OCI-LY3 (cell line): ENCODE measurements around the gene SBK3.

Experiments
- H2AFZ ChIP-seq: fragments of 200-600, 300-600 bp; shearing (Covaris generic); 2 replicates; pipeline ENCODE4 v1.6.0; 2014; ENCODE audit warnings: antibody characterized with exemption, low read depth, low read length
- H3K27ac ChIP-seq: fragments of 200-600, 300-600 bp; sonication (generic); 2 replicates; pipeline ENCODE4 v1.5.1; 2014; ENCODE audit warnings: mild to moderate bottlenecking, low read length, moderate library complexity, mixed read lengths
- H3K27me3 ChIP-seq: fragments of 200-600, 300-600 bp; sonication (generic); 2 replicates; pipeline ENCODE4 v1.6.1; 2014; ENCODE audit warnings: low read depth, low read length, mixed read lengths
- H3K36me3 ChIP-seq: fragments of 200-600, 300-600 bp; sonication (generic); replicated peaks from 2 replicates; pipeline ENCODE3; 2014; ENCODE audit warnings: low read depth, low read length, mixed read lengths
- H3K4me1 ChIP-seq: fragments of 300-600, 200-600 bp; sonication (generic); 2 replicates; pipeline ENCODE4 v1.6.1; 2014; ENCODE audit warnings: low read length, mixed read lengths
- H3K4me2 ChIP-seq: fragments of 200-600, 300-600 bp; sonication (generic); 2 replicates; pipeline ENCODE4 v1.6.1; 2014; ENCODE audit warnings: low read length, mixed read lengths
- H3K4me3 ChIP-seq: fragments of 300-600, 200-600 bp; sonication (generic); 2 replicates; pipeline ENCODE4 v1.5.1; 2014; ENCODE audit warnings: antibody characterized with exemption, mild to moderate bottlenecking, low read length, moderate library complexity
- H3K79me2 ChIP-seq: fragments of 300-600, 200-600 bp; shearing (Covaris generic); 2 replicates; pipeline ENCODE4 v1.6.1; 2014; ENCODE audit warnings: mild to moderate bottlenecking, low read length, mixed read lengths
- H3K9ac ChIP-seq: fragments of 300-600, 200-600 bp; shearing (Covaris generic); 2 replicates; pipeline ENCODE4 v1.6.0; 2014; ENCODE audit warnings: mild to moderate bottlenecking, low read length, moderate library complexity
- H3K9me3 ChIP-seq: fragments of 200-600, 300-600 bp; shearing (Covaris generic); 2 replicates; pipeline ENCODE4 v1.6.1; 2014; ENCODE audit warnings: low read length, mixed read lengths; ENCODE audit not compliant: insufficient read depth
- H4K20me1 ChIP-seq: fragments of 200-600, 300-600 bp; sonication (generic); 2 replicates; pipeline ENCODE4 v1.6.1; 2016; ENCODE audit warnings: low read length, mixed read lengths; ENCODE audit not compliant: insufficient read depth
- CTCF ChIP-seq: fragments of 200-600, 300-600 bp; sonication (generic); IDR thresholded peaks from 2 replicates; pipeline ENCODE4 v1.5.1; 2014; ENCODE audit warnings: antibody characterized with exemption, low read length, low read depth
- EZH2phosphoT487 ChIP-seq: fragments of 200-600 bp; shearing (Covaris generic); IDR thresholded peaks from 2 replicates; pipeline ENCODE4 v1.6.1; 2018; ENCODE audit warnings: antibody characterized with exemption, mixed run types, low read depth

SBK3 gene

GRCh38 chr19:55495646-55496349, 49.5 kb downstream of the SBK3 start:
- no peaks in the 10 kb centered on the region for H4K20me1 ChIP-seq
- H3K9ac ChIP-seq, result no peak overlapping the region
- H2AFZ ChIP-seq, result no peak overlapping the region
- no peaks in the 10 kb centered on the region for H3K27me3 ChIP-seq
- H3K36me3 ChIP-seq, result no peaks in the 10 kb centered on the region
- no peak overlapping the region for H3K27ac ChIP-seq
- TF ChIP-seq CTCF (no peak), EZH2phosphoT487 (no peak)
- no peaks in the 10 kb centered on the region for H3K9me3 ChIP-seq
- no peaks in the 10 kb centered on the region for H3K4me1 ChIP-seq
- H3K4me2 ChIP-seq, result no peak overlapping the region
- no peak overlapping the region for H3K4me3 ChIP-seq
- no peaks in the 10 kb centered on the region for H3K79me2 ChIP-seq

GRCh38 chr19:55494172-55494761, 51.1 kb downstream of the SBK3 start:
- Histone ChIP-seq H4K20me1 (no peaks in the 10 kb centered on the region), H3K79me2 (no peaks in the 10 kb centered on the region), H3K4me2 (no peak overlapping the region), H3K4me3 (no peak overlapping the region), H3K36me3 (no peaks in the 10 kb centered on the region), H2AFZ (no peak overlapping the region; the same call in 1 of the 2 replicates), H3K9me3 (no peaks in the 10 kb centered on the region), H3K27me3 (no peaks in the 10 kb centered on the region), H3K27ac (no peak overlapping the region), H3K9ac (no peak overlapping the region), H3K4me1 (no peaks in the 10 kb centered on the region)
- TF ChIP-seq EZH2phosphoT487, result no peak
- TF ChIP-seq CTCF, result no peak

- H3K27me3 ChIP-seq, result no peaks in the 10 kb centered on the region
- H3K36me3 ChIP-seq, result no peaks in the 10 kb centered on the region
- no peak overlapping the region for H3K4me3 ChIP-seq
- H3K27ac ChIP-seq, result no peak overlapping the region
- TF ChIP-seq EZH2phosphoT487 (no peak), CTCF (no peak)
- no peaks in the 10 kb centered on the region for H3K79me2 ChIP-seq
- H2AFZ ChIP-seq, result no peak overlapping the region
- no peak overlapping the region for H3K9ac ChIP-seq
- H3K4me2 ChIP-seq, result no peak overlapping the region
- H4K20me1 ChIP-seq, result no peaks in the 10 kb centered on the region
- no peaks in the 10 kb centered on the region for H3K4me1 ChIP-seq
- no peaks in the 10 kb centered on the region for H3K9me3 ChIP-seq
Observed at GRCh38 chr19:55493645-55494171, 51.6 kb downstream of the SBK3 start.

GRCh38 chr19:55493052-55493644, 52.2 kb downstream of the SBK3 start:
- peaks cover 3% of the 10 kb centered on the region; the same call in 1 of the 2 replicates for H3K4me1 ChIP-seq
- H3K27me3 ChIP-seq, result no peaks in the 10 kb centered on the region
- no peak overlapping the region for H3K27ac ChIP-seq
- no peak overlapping the region for H2AFZ ChIP-seq
- H3K36me3 ChIP-seq, result no peaks in the 10 kb centered on the region
- no peak overlapping the region for H3K4me3 ChIP-seq
- TF ChIP-seq CTCF, result no peak
- no peak for TF ChIP-seq EZH2phosphoT487
- no peaks in the 10 kb centered on the region for H3K9me3 ChIP-seq
- no peak overlapping the region for H3K4me2 ChIP-seq
- H4K20me1 ChIP-seq, result no peaks in the 10 kb centered on the region
- H3K79me2 ChIP-seq, result no peaks in the 10 kb centered on the region
- no peak overlapping the region for H3K9ac ChIP-seq
